Memory B cell (primary cell): ENCODE results near the gene CCDC122.

Experiments
- ATAC-seq: fragments of 150-1000 bp; cut with Tn5 transposase; 2 replicates; pipeline ENCODE4 v1.10.0; 2021; ENCODE audit warnings: low read depth, mild to moderate bottlenecking, moderate library complexity
- DNase-seq, 2 donors: peaks; one replicate each; pipeline ENCODE4 v3.0.0; 2022; ENCODE audit warnings: low spot score in 2 of 2
- H3K27ac Mint-ChIP-seq: one replicate; pipeline ENCODE4 v1.8.0; 2022; ENCODE audit warnings: mild to moderate bottlenecking, moderate library complexity, mixed read lengths
- H3K27me3 Mint-ChIP-seq: one replicate; pipeline ENCODE4 v1.8.0; 2022; ENCODE audit warnings: mixed read lengths
- H3K36me3 Mint-ChIP-seq: one replicate; pipeline ENCODE4 v1.8.0; 2022; ENCODE audit warnings: mild to moderate bottlenecking, mixed read lengths
- H3K4me1 Mint-ChIP-seq: one replicate; pipeline ENCODE4 v1.8.0; 2022; ENCODE audit warnings: mixed read lengths
- H3K4me3 Mint-ChIP-seq: one replicate; pipeline ENCODE4 v1.8.0; 2022; ENCODE audit warnings: mild to moderate bottlenecking, moderate library complexity, mixed read lengths
- H3K9me3 Mint-ChIP-seq: one replicate; pipeline ENCODE4 v1.8.0; 2022; ENCODE audit warnings: mixed read lengths

The CCDC122 gene

DNA sequence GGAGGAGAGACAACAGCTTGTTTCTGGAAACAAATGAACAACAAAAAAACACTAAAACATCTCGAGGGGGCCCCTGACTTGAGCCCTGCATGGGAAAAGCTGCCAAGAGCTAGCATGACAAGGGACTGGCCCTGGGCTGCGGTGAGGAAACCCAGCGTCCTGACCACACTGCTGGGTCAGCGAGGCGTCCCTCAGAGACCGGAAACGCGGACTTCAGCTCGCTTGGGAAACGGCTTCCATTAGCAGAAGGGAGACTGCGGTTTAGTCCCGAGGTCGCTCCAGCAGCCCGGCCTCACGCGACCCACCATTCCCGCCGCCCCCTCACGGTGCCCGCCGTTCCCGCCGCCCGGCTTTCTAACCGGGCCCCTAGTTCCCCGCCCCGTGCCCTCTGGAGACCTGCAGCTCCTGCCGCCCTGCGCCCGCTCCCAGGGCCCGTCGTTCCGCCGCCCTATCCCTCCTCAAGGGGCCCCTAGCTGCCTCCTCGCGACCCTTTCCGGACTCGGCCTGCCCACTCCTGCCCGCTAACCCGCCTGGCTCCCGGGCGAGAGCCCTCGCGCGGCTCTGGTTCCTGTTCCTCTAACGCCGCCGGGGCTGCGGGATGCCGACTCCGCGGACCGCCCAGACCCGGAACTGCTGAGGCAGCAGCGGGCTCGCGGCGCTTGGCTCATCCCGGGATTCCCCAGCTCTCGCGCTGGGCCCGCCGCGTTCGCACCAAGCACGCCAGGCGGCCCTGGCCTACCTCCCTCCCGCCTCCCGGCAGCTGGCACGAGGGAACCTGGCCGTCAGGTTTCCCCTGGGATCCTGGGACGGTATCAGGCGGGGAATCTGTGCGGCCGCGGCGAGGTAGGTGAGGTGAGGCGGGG lies at the start of gene CCDC122:
Gene CCDC122, minus strand, starts transcription at position 849 of the 863 bp plus-strand sequence. CDS start 10,364 bp downstream, outside the sequence.
- Mint-ChIP-seq H3K36me3 (peaks cover under 1% of the 10 kb centered on the region), H3K27me3 (no peaks in the 10 kb centered on the region), H3K4me3 (peak within 1 kb of the TSS; percentile 97), H3K4me1 (peaks cover 27% of the 10 kb centered on the region), H3K9me3 (no peaks in the 10 kb centered on the region), H3K27ac (peak within 1 kb of the TSS; percentile 98)
- peak; percentile 73 to 77 for DNase-seq
- peak; percentile 86 for ATAC-seq

DNA sequence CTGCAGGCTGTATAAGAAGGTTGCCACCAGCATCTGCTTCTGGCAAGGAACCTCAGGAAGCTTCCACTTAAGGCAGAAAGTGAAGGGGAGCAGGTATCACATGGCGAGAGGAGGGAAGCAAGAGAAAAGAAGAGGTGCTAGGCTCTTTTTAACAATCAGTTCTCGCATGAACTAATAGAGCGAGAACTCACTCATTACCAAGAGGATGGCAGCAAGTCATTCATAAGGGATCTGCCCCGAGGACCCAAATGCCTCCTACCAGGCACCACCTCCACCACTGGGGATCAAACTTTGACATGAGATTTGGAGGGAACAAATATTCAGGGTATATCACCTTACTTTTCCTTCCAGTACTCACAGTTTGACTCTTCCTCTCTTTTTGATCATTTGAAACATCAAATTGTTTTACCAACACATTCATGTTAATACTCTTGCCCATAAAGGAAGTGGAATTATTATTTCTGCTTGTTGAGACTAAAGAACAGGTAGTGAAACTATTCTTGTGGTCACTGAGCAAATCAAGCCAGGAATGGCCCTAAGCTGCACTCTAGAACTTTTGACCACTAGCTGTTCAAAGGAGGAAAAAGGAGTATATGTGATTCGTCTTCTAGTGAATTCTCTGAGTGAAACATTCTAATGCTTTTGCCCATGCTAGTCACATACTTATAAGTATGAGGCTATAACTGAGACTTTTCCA lies 45.2 kb upstream of the CCDC122 start:
- no peak for DNase-seq
- Mint-ChIP-seq H3K27me3 (peaks cover 26% of the 10 kb centered on the region), H3K4me3 (no peak overlapping the region)

DNA sequence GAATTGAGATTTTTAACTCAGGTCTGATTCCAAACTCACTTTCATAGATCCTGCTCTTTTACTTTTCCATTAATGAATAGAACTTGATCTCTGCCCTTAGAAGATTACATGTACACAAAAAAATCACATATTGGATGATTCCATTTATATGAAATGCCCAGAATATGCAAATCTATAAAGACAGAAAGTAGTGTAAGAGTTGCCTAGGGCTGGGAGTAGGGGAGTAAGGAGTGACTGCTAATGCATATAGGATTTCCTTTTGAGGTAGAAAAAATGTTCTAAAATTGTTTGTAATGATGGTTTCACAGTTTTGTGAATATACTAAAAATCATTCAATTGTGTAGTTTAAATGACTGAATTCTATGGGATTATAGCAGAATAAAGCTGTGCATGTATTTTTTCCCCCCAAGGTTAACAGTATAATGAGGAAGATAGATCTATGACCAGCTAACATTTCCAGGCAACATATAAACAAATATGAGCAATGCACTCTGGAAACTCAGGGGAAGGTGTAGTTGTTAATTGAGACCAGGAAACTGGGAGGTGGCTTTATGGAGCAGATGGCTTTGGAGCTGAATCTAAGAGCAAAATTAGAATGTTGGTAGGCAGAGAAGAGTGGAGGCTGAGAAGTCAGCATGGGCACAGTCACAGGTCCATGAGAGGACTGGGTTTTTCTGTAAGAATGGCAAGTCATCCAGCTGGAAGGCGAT lies 41.6 kb upstream of the CCDC122 start:
- H3K4me1 Mint-ChIP-seq = peaks cover 8% of the 10 kb centered on the region
- no peak overlapping the region for H3K27ac Mint-ChIP-seq
- ATAC-seq (no peak), DNase-seq (no peak)
- no peaks in the 10 kb centered on the region for H3K36me3 Mint-ChIP-seq
- no peaks in the 10 kb centered on the region for H3K9me3 Mint-ChIP-seq
- H3K27me3 Mint-ChIP-seq = peaks cover 29% of the 10 kb centered on the region
- no peak overlapping the region for H3K4me3 Mint-ChIP-seq

More for the DNA sequence above, 45.2 kb upstream of the CCDC122 start:
- H3K4me1 Mint-ChIP-seq = peaks cover 8% of the 10 kb centered on the region
- no peaks in the 10 kb centered on the region for H3K9me3 Mint-ChIP-seq
- no peak overlapping the region for H3K27ac Mint-ChIP-seq
- peak; percentile 87 for ATAC-seq
- no peaks in the 10 kb centered on the region for H3K36me3 Mint-ChIP-seq

DNA sequence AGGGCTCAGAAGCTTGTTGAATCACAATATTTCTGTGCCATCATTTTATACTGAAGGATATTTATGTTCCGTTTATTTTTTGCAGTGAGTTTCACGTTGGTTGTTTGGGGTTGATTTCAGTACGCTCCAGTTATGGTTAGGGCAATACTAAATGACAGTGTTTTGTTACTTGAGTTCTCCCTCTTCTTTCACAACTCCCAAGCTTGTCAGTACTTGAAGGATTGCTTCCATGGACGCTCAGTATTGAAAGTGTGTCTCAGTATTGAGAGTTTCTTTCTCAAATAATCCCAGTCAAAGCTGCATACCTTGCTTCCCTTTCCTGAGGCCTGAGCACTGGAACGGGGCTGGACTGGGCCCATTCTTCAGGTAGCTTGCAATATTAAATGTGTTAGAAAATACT lies 39.1 kb upstream of the CCDC122 start:
- Mint-ChIP-seq H3K27me3 (peaks cover 23% of the 10 kb centered on the region), H3K4me1 (no peaks in the 10 kb centered on the region), H3K9me3 (no peaks in the 10 kb centered on the region), H3K27ac (no peak overlapping the region), H3K36me3 (no peaks in the 10 kb centered on the region), H3K4me3 (no peak overlapping the region)
- DNase-seq (no peak), ATAC-seq (no peak)

DNA sequence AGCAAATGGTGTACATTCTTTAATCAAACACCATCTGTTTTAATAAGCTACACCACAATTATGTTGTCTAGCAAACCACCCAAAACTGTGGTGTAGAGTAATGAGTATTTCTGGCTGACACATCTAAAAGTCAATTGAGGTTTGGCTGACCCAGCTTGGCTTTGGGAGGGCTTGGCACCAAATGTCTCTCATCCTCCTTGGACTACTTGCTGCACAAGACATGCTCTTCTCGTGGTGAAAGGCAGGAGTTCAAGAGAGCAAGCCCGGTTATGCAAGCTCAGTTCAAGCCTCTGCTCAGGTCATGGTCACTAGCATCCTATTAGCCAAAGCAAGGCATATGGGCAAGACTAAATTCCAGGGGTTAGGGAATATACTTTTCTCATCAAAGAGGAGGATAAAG lies 37.3 kb upstream of the CCDC122 start:
- no peak for DNase-seq
- Mint-ChIP-seq H3K27me3 (peaks cover 32% of the 10 kb centered on the region), H3K4me3 (no peak overlapping the region), H3K9me3 (no peaks in the 10 kb centered on the region), H3K27ac (no peak overlapping the region), H3K4me1 (no peaks in the 10 kb centered on the region), H3K36me3 (no peaks in the 10 kb centered on the region)
- ATAC-seq = no peak

DNA sequence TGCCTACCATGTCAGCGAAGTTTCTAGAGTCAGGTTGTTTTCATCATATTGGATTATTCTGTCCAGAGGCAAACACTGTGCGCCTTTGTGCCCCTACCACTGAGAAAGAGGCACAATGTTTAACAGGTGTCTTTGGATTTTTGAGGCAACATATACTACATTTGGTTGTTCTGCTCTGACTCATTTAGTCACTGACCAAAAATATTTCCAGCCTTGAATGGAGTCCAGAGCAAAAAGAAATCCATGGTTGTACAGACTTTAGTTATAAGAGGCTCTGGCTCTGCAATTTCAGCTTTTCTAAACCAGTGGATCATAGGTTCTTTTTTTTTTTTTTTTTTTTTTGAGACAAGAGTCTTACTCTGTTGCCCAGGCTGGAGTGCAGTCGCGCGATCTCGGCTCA lies 35.9 kb upstream of the CCDC122 start:
- Mint-ChIP-seq H3K36me3 (no peaks in the 10 kb centered on the region), H3K27ac (no peak overlapping the region), H3K4me3 (no peak overlapping the region), H3K4me1 (no peaks in the 10 kb centered on the region), H3K9me3 (no peaks in the 10 kb centered on the region), H3K27me3 (peaks cover 21% of the 10 kb centered on the region)
- ATAC-seq = no peak
- no peak for DNase-seq

DNA sequence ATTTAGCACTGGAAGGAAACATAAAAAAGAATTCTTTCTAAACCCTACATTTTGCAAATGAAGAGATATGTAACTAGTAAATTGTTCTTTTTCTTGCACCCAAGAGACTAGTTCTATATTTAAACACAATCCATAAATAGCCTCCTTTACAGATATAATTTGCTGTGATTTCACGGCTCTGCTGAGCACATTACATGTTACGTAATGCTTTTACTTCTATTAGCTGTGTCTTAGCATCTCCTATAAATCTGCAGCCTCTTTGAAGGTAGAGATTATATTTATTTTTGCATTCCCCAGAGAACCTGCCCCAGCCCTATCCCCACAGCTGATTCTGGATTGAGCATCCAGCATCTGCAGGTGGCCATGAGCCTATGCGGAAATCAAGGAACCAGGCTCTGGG lies 32.3 kb upstream of the CCDC122 start:
- no peak for DNase-seq
- ATAC-seq = no peak
- no peaks in the 10 kb centered on the region for H3K4me1 Mint-ChIP-seq
- peaks cover 19% of the 10 kb centered on the region for H3K27me3 Mint-ChIP-seq
- H3K4me3 Mint-ChIP-seq = no peak overlapping the region
- H3K9me3 Mint-ChIP-seq = no peaks in the 10 kb centered on the region
- no peak overlapping the region for H3K27ac Mint-ChIP-seq
- no peaks in the 10 kb centered on the region for H3K36me3 Mint-ChIP-seq

DNA sequence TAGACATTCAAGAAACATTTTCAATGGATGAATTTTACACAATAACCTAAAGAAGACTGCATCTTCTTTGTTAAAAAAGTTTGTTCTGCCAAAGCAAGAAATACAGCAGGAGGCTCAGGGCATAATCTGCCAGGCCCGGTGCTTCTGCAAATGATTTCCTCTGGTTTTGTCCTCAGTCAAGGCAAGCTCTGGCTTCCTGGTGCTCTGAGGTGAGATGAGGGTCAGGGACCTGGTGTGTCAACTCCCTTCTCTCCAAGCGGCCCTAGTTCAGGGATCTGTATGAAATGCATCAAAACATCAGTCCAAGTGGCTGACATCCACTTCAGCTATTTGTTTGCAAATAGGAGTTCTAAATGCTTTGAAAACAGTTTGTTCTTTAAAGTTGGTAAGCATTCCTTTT lies 31.7 kb upstream of the CCDC122 start:
- Mint-ChIP-seq H3K4me1 (no peaks in the 10 kb centered on the region), H3K27ac (no peak overlapping the region), H3K9me3 (no peaks in the 10 kb centered on the region), H3K4me3 (no peak overlapping the region), H3K27me3 (peaks cover 19% of the 10 kb centered on the region), H3K36me3 (no peaks in the 10 kb centered on the region)
- ATAC-seq (no peak), DNase-seq (no peak)

DNA sequence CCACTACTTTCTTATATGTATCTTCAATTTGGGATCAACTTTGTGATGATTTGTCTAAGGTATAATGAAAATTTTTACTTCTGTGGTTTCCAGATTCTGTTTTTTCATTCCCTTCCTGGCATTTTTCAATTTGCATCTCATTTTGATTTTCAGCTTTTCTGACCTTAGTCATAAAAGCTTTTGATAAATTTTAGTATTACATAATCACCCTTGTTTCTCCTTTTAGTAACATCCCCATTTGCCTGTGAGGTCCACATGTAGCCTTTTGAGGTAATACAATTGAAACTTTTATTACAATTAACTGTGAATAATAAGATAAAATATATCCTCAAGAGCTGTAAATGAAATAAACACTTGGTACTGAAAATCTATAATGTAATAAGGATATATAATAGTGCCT lies 31.3 kb upstream of the CCDC122 start:
- peaks cover 19% of the 10 kb centered on the region for H3K27me3 Mint-ChIP-seq
- H3K4me3 Mint-ChIP-seq = no peak overlapping the region
- DNase-seq (no peak), ATAC-seq (no peak)
- no peaks in the 10 kb centered on the region for H3K9me3 Mint-ChIP-seq
- no peak overlapping the region for H3K27ac Mint-ChIP-seq
- no peaks in the 10 kb centered on the region for H3K4me1 Mint-ChIP-seq
- no peaks in the 10 kb centered on the region for H3K36me3 Mint-ChIP-seq

DNA sequence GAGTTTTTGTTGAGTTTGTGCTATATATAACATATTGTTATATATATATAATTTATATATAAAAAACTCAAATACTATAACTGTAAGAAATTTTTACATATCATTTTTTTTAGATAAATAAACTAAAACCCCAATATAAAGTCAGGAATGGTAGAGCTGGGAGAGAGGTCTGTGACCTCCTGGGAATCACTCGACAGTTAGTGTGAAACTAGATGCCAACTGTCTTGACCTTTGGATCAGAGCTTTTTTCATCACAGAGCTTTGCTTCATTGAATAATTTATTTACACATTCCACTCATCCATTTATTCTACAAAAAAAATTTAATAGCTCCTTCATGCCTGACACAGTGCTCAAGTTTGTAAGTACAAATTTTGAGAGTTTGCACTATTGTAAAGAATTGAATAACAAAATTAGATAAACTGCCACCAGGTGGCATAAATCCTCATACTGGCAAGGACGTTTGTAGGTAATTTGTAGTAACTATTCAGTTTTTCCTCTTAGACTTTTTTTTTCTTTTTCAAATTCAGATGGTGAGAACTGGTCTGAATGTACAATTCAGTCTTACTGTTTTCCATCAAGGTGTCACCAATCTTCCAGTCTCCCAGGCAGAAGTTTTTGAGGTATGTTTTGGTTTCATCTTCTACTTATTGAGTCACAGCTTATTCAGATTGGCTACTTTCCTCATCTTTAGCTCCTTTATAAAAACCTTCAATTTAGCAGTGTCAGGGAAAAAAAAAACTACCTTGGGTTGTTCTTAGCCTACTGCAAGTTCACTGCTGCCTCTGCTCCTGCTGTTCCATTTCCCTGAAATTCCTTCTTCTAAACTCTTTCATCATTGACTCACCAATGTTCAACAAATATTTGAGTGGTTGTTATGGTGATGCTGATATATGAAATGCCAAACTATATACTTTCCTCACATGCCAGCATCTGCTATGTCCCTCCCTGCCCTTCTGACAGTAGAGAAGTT lies 28.9 kb upstream of the CCDC122 start:
- DNase-seq (peak in 1 of 2 donors; percentile 17), ATAC-seq (peak; percentile 43)
- no peaks in the 10 kb centered on the region for H3K9me3 Mint-ChIP-seq
- H3K36me3 Mint-ChIP-seq = no peaks in the 10 kb centered on the region
- no peak overlapping the region for H3K4me3 Mint-ChIP-seq
- no peaks in the 10 kb centered on the region for H3K4me1 Mint-ChIP-seq
- H3K27me3 Mint-ChIP-seq = peaks cover 20% of the 10 kb centered on the region
- no peak overlapping the region for H3K27ac Mint-ChIP-seq

DNA sequence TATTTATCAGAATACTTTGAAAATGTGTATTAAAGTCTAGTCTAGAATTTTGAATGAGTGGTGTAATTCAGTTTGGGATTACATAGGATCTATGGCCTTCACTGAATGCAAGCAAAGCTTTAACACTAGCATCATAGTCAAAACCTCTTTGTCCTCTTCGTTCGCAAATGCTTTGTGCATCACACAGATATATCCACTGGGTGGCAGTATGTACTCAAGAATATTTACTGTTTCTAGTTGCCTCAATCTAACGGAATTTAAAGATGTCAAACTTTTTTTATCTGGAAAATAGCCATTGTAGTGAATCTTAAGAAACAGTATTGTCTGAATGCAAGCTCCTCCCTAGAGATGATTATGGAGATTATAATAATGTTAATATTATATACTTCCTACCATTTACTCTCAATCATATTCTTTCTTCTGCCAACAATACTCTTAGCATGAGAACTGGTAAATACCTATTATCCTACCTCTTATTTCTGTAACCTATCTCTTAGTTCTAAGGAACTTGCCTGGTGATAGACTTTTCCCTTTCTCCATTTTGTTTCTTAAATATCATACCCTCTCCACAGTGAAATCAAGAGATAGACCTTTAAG lies 26.0 kb upstream of the CCDC122 start:
- ATAC-seq = peak; percentile 63
- DNase-seq = peak in 1 of 2 donors; percentile 60
- Mint-ChIP-seq H3K36me3 (no peaks in the 10 kb centered on the region), H3K27ac (no peak overlapping the region), H3K27me3 (peaks cover 14% of the 10 kb centered on the region), H3K9me3 (no peaks in the 10 kb centered on the region), H3K4me3 (no peak overlapping the region), H3K4me1 (no peaks in the 10 kb centered on the region)

DNA sequence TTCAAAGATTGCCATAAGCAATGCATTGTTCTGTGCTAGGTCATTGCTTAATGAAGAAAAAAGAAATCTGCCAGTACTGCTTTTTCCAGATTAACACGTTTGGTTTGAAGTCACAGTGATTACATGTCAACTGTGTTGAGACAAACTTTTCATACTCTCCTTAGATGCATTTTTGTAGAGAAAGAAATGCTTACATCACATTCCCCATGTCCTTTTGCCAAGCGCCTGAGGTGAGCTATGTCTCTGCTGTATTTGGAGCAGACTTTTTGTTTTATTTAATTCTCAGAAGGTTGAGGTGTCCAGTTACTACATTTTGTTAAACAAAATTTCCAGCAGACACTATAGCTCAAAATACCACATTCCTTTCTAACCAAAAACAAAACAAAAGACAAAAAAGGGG lies 16.4 kb upstream of the CCDC122 start:
- Mint-ChIP-seq H3K4me1 (peaks cover 2% of the 10 kb centered on the region), H3K9me3 (no peaks in the 10 kb centered on the region), H3K36me3 (peaks cover 3% of the 10 kb centered on the region), H3K27ac (no peak overlapping the region), H3K4me3 (no peak overlapping the region), H3K27me3 (no peaks in the 10 kb centered on the region)
- no peak for DNase-seq
- no peak for ATAC-seq

DNA sequence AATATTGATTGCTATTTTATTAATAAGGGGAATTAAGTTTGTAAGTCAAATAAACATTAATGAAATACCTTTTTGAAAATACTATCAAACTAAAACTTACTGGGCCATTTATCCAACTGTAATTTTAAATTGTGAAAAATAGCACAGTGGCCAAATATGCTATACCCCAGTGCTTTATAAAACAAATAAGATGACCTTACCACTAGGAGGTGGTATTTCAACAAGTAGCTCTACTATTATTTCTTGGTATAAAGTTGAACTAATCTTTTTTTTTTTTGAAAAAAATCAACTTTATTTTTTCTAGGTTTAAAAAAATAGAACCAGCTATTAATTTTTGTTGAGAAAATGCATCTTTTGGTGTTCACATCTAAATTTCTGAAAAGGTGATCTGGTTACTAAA lies 14.9 kb upstream of the CCDC122 start:
- no peaks in the 10 kb centered on the region for H3K27me3 Mint-ChIP-seq
- H3K27ac Mint-ChIP-seq = no peak overlapping the region
- no peak overlapping the region for H3K4me3 Mint-ChIP-seq
- DNase-seq (no peak), ATAC-seq (no peak)
- no peaks in the 10 kb centered on the region for H3K9me3 Mint-ChIP-seq
- peaks cover 2% of the 10 kb centered on the region for H3K4me1 Mint-ChIP-seq
- peaks cover 5% of the 10 kb centered on the region for H3K36me3 Mint-ChIP-seq
